B cell (primary cell): ENCODE results near the gene CTNNA1.

ENCODE experiments used
- EZH2 ChIP-seq: IDR thresholded peaks from 2 replicates; pipeline ENCODE4 v1.6.1; 2012; ENCODE audit warnings: borderline replicate concordance, low read depth, mild to moderate bottlenecking, moderate library complexity, low read length; ENCODE audit not compliant: insufficient read depth, poor library complexity, severe bottlenecking
- TF ChIP-seq, protein P1 (sequence below): fragments of 200-600 bp; IDR thresholded peaks from one replicate; pipeline ENCODE4 v1.8.0; 2022; ENCODE audit warnings: antibody characterized with exemption, mild to moderate bottlenecking

DNA sequence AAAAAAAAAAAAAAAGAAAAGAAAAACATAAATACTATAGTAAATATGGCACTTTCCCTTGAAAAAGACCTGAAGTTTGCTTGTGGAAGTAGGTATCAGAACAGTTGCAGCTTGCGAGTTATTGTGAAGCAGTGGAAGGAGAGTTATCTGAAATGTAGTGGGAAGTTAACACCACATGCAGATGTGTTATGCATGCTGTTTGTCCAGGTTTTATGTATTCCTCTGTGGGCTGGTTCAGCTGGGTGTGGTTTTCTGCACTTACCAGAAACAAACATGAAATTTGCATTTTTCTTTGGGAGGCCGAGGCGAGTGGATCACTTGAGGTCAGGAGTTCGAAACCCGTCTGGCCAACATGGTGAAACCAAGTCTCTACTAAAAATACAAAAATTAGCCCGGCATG lies 42.1 kb upstream of the CTNNA1 start:
- TF ChIP-seq, protein P1, sequence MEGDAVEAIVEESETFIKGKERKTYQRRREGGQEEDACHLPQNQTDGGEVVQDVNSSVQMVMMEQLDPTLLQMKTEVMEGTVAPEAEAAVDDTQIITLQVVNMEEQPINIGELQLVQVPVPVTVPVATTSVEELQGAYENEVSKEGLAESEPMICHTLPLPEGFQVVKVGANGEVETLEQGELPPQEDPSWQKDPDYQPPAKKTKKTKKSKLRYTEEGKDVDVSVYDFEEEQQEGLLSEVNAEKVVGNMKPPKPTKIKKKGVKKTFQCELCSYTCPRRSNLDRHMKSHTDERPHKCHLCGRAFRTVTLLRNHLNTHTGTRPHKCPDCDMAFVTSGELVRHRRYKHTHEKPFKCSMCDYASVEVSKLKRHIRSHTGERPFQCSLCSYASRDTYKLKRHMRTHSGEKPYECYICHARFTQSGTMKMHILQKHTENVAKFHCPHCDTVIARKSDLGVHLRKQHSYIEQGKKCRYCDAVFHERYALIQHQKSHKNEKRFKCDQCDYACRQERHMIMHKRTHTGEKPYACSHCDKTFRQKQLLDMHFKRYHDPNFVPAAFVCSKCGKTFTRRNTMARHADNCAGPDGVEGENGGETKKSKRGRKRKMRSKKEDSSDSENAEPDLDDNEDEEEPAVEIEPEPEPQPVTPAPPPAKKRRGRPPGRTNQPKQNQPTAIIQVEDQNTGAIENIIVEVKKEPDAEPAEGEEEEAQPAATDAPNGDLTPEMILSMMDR: no peak
- TF ChIP-seq EZH2: no peak
